ENCODE results near the gene C11orf54.

DNA sequence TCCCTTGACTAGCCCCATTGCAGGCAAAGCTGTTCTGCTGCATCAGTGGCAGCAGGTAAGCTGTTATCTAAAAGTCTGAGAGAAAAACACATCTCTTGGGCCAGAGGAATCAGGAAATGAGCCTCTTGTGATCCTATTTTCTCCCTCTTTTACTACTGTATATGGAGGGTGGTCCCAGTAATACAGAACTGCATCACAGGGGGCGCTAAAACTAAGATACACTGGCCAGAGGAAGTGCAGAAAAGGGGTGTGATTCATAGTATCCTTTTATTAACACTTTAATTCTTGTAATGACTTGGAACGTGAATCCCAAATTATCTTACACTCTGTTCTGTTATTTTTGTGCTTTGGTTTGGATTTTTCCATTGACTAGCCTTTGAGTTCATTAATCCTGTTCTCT, 33.8 kb downstream of the C11orf54 start:
- TF ChIP-seq, protein P1, sequence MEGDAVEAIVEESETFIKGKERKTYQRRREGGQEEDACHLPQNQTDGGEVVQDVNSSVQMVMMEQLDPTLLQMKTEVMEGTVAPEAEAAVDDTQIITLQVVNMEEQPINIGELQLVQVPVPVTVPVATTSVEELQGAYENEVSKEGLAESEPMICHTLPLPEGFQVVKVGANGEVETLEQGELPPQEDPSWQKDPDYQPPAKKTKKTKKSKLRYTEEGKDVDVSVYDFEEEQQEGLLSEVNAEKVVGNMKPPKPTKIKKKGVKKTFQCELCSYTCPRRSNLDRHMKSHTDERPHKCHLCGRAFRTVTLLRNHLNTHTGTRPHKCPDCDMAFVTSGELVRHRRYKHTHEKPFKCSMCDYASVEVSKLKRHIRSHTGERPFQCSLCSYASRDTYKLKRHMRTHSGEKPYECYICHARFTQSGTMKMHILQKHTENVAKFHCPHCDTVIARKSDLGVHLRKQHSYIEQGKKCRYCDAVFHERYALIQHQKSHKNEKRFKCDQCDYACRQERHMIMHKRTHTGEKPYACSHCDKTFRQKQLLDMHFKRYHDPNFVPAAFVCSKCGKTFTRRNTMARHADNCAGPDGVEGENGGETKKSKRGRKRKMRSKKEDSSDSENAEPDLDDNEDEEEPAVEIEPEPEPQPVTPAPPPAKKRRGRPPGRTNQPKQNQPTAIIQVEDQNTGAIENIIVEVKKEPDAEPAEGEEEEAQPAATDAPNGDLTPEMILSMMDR (IDR thresholded peaks at IDR 0.05), result no peak
- TF ChIP-seq POLR2A (IDR thresholded peaks at IDR 0.05), result no peak

Data from tibial nerve (tissue), 3 donors.